Measurements from ENCODE around the gene FTL. TPM values are rescaled to one million over a fixed set of nuclear protein-coding genes. Genes with fewer than 3 reads are reported as not detected.

FTL gene
- total RNA-seq, 1 experiment from 2014 or later: 1,245 TPM

- Histone ChIP-seq H3K4ac (ENCODE audit: low read depth, low read length) (no peak overlapping the region), H2AK5ac (ENCODE audit: insufficient read length, low read length) (no peak overlapping the region), H2BK5ac (ENCODE audit: insufficient read length, low read length) (no peak overlapping the region), H2BK120ac (ENCODE audit: low read depth, low read length, poor library complexity, severe bottlenecking) (no peak overlapping the region), H3K27me3 (ENCODE audit: insufficient read depth, low read length) (no peaks in the 10 kb centered on the region), H4K8ac (replicated peaks; ENCODE audit: insufficient read length, low read depth, low read length) (no peak overlapping the region), H2BK12ac (ENCODE audit: insufficient read length, low read depth, low read length) (no peak overlapping the region), H3K4me1 (ENCODE audit: insufficient read depth, low read length) (no peaks in the 10 kb centered on the region), H3K56ac (ENCODE audit: insufficient read length, low read depth, low read length) (no peak overlapping the region), H3K27ac (ENCODE audit: insufficient read length, low read depth, low read length) (no peak overlapping the region), H3K14ac (ENCODE audit: insufficient read depth, low read length) (no peak overlapping the region), H3K23me2 (ENCODE audit: insufficient read length, low read depth, low read length, poor library complexity, severe bottlenecking) (peaks cover 5% of the 10 kb centered on the region), H2BK20ac (ENCODE audit: low read depth, low read length, poor library complexity, severe bottlenecking) (no peak overlapping the region), H2AFZ (ENCODE audit: low read length) (no peak overlapping the region), H2BK15ac (ENCODE audit: low read depth, low read length) (no peak overlapping the region), H4K91ac (ENCODE audit: insufficient read length, low read depth, low read length) (no peak overlapping the region), H3T11ph (ENCODE audit: low read length) (no peak overlapping the region), H4K5ac (ENCODE audit: insufficient read length, low read depth, low read length) (no peak overlapping the region), H3K4me2 (ENCODE audit: insufficient read depth, insufficient read length, low read length) (no peak overlapping the region), H3K23ac (ENCODE audit: insufficient read length, low read depth, low read length) (no peak overlapping the region), H3K9me3 (ENCODE audit: control insufficient read depth, low read depth, low read length) (no peaks in the 10 kb centered on the region), H3K18ac (ENCODE audit: insufficient read length, low read depth, low read length) (no peak overlapping the region), H3K9ac (ENCODE audit: extremely low read depth, insufficient read length, low read length) (no peak overlapping the region), H3K79me2 (ENCODE audit: insufficient read depth, low read length) (no peaks in the 10 kb centered on the region), H3K79me1 (ENCODE audit: insufficient read depth, low read depth, low read length, poor library complexity, severe bottlenecking) (no peaks in the 10 kb centered on the region), H4K20me1 (ENCODE audit: control insufficient read depth, insufficient read depth, insufficient read length) (peaks cover 3% of the 10 kb centered on the region)
- H3K27me3 Mint-ChIP-seq (ENCODE audit: low read depth): peaks cover 2% of the 10 kb centered on the region; the same call in 1 of the 2 replicates
- H3K9me3 Mint-ChIP-seq: peaks cover 0 to 4% of the 10 kb centered on the region in 2 experiments; a peak in 1 of 5 replicates
- no peak for TF ChIP-seq CTCF (conservative IDR thresholded peaks at IDR 0.05)
- peaks cover 37 to 65% (median 63%) of the 10 kb centered on the region in 3 experiments; a peak in 6 of 7 replicates for H3K36me3 Mint-ChIP-seq (ENCODE audit: insufficient read depth in 1 of 3, low read depth in 3 of 3)
- H3K27ac Mint-ChIP-seq: peak overlapping the region in 1 of 3 experiments; percentile 20; a peak in 1 of 7 replicates
- no peak for DNase-seq
- H3K4me1 Mint-ChIP-seq: peaks cover 12 to 30% of the 10 kb centered on the region in 2 experiments
- H3K4me3 Mint-ChIP-seq: 0 out of 5 replicates have a peak overlapping the region, but pooled peaks of 1 of the 2 experiments have one; percentile 29
- no CpG with 5 or more reads among the region's 23 CpGs for WGBS (ENCODE audit: extremely low coverage, insufficient read length, low lambda C conversion rate)
Measured at GRCh38 chr19:48970139-48970766, 5.1 kb downstream of the FTL start.

All from H9 (cell line).